Gastroesophageal sphincter (tissue), 3 donors: ENCODE measurements around the gene PRKN.

ENCODE experiments used
- POLR2AphosphoS5 ChIP-seq: sonication (generic); formaldehyde crosslinking; IDR thresholded peaks from one replicate; pipeline ENCODE4 v1.6.1; 2017; ENCODE audit warnings: antibody characterized with exemption
- TF ChIP-seq, protein P1 (sequence below), 4 experiments: fragments of 200-600 bp in 2 of 4; fragments of 450-650 bp in 2 of 4; sonication (generic) in 1 of 4; IDR thresholded peaks; one replicate each; pipeline ENCODE4 v1.5.1; 2017 to 2019; ENCODE audit warnings: antibody characterized with exemption in 4 of 4, mild to moderate bottlenecking in 2 of 4, moderate library complexity in 2 of 4

- TF ChIP-seq, protein P1, sequence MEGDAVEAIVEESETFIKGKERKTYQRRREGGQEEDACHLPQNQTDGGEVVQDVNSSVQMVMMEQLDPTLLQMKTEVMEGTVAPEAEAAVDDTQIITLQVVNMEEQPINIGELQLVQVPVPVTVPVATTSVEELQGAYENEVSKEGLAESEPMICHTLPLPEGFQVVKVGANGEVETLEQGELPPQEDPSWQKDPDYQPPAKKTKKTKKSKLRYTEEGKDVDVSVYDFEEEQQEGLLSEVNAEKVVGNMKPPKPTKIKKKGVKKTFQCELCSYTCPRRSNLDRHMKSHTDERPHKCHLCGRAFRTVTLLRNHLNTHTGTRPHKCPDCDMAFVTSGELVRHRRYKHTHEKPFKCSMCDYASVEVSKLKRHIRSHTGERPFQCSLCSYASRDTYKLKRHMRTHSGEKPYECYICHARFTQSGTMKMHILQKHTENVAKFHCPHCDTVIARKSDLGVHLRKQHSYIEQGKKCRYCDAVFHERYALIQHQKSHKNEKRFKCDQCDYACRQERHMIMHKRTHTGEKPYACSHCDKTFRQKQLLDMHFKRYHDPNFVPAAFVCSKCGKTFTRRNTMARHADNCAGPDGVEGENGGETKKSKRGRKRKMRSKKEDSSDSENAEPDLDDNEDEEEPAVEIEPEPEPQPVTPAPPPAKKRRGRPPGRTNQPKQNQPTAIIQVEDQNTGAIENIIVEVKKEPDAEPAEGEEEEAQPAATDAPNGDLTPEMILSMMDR (IDR thresholded peaks at IDR 0.05), result no peak
- TF ChIP-seq POLR2AphosphoS5, result no peak
Measured at GRCh38 chr6:162239330-162239729, 488.2 kb downstream of the PRKN start.
